Astrocyte of the spinal cord (primary cell): ENCODE data around the gene PCDH8.
A peak's percentile ranks its signal among the peaks of the same experiment; 100 is the strongest.

Source experiments
- DNase-seq: peaks from one replicate; pipeline ENCODE4 v3.0.0; 2011; ENCODE audit warnings: low read depth, low spot score
- H3K4me3 ChIP-seq: 2 replicates; pipeline ENCODE4 v1.5.1; 2011; ENCODE audit warnings: low read depth, mild to moderate bottlenecking, low read length, moderate library complexity
- CTCF ChIP-seq: IDR thresholded peaks from 2 replicates; pipeline ENCODE4 v1.5.1; 2012; ENCODE audit warnings: low read depth, mild to moderate bottlenecking, low read length, inconsistent platforms
- in situ Hi-C: cut with HindIII; loops from 2 replicates; pipeline ENCODE4 v1.10.0; 2017; ENCODE audit warnings: low sequenced_read_pairs

PCDH8 gene

GRCh38 chr13:52847682-52848432 is 583 bp downstream of the PCDH8 start:
- H3K4me3 ChIP-seq: no peak overlapping the region
- in situ Hi-C loops: no loop called here
- no peak for TF ChIP-seq CTCF
- DNase-seq: no peak

- in situ Hi-C loops: no loop called here
- TF ChIP-seq CTCF: no peak
- DNase-seq: no peak
- H3K4me3 ChIP-seq: no peak overlapping the region
Observed at GRCh38 chr13:52847322-52847681, 1.1 kb downstream of the PCDH8 start.

- H3K4me3 ChIP-seq: no peak overlapping the region
- no peak for DNase-seq
- TF ChIP-seq CTCF: peak; percentile 40
- in situ Hi-C loops: no loop called here
Observed at GRCh38 chr13:52846567-52847321, 1.7 kb downstream of the PCDH8 start.

- no peak overlapping the region for H3K4me3 ChIP-seq
- peak; percentile 24 for TF ChIP-seq CTCF
- peak; percentile 5 for DNase-seq
- in situ Hi-C loops: no loop called here
Observed at GRCh38 chr13:52845766-52846566, 2.5 kb downstream of the PCDH8 start.

- no peak for DNase-seq
- in situ Hi-C loops: no loop called here
- TF ChIP-seq CTCF: no peak
- no peak overlapping the region for H3K4me3 ChIP-seq
Observed at GRCh38 chr13:52845334-52845761, 3.1 kb downstream of the PCDH8 start.

GRCh38 chr13:52844836-52845235 is 3.6 kb downstream of the PCDH8 start:
- in situ Hi-C loops: no loop called here
- TF ChIP-seq CTCF: no peak
- H3K4me3 ChIP-seq: no peak overlapping the region
- no peak for DNase-seq
